HepG2 (cell line): Measurements from ENCODE around the gene PAN2. TPM values are rescaled to one million over a fixed set of nuclear protein-coding genes. Genes with fewer than 3 reads are reported as not detected.

ENCODE experiments used
- ATAC-seq: fragments of 200-7000 bp; cut with Tn5 transposase; 3 replicates; pipeline ENCODE4 v1.9.1; 2020; ENCODE audit warnings: mild to moderate bottlenecking, moderate library complexity
- BruUV-seq: library from RNA; stranded (reverse); fragments of 400-500 nt; replicated peaks from 2 replicates; lab custom pipeline; 2021; lab: Mats Ljungman, UMichigan
- CTCF ChIA-PET: fragments of 300-600 bp; formaldehyde crosslinking; extraction: SDS; loops from one replicate; lab custom pipeline; 2021; ENCODE audit warnings: low total read pairs, inconsistent platforms, low intra/inter-chr PET ratio; lab: Yijun Ruan, JAX
- POLR2A ChIA-PET: fragments of 350-600 bp; sonication (Branson Sonifier 250); formaldehyde crosslinking; loops from one replicate; lab custom pipeline; 2020; ENCODE audit warnings: antibody characterized with exemption, inconsistent platforms; lab: Yijun Ruan, JAX
- DNase-seq: peaks from one replicate; pipeline ENCODE4 v3.0.0-alpha.2; 2015; ENCODE audit warnings: low spot score
- FAIRE-seq: peaks from 3 replicates; lab custom pipeline; 2011; peaks lifted over from hg19 to GRCh38; lab: Jason Lieb, UNC
- H2AFZ ChIP-seq: one replicate; pipeline ENCODE4 v1.6.1; 2011; ENCODE audit warnings: low read length, inconsistent platforms
- H3K27ac ChIP-seq: fragments of 300-600 bp; 3 replicates; pipeline ENCODE4 v1.8.0; 2011; ENCODE audit warnings: mixed run types, mild to moderate bottlenecking, mixed read lengths, low read length, inconsistent platforms; ENCODE audit not compliant: insufficient read depth; ENCODE audit errors: extremely low read length
- H3K27me3 ChIP-seq, 2 experiments: fragments of 200-600 bp in 1 of 2; 2 replicates in 1 of 2; 3 replicates in 1 of 2; pipeline versions ENCODE4 v1.6.0 to v1.8.0; 2011; ENCODE audit warnings: low read length in 2 of 2, mild to moderate bottlenecking in 2 of 2, moderate library complexity in 2 of 2, inconsistent platforms in 1 of 2; ENCODE audit not compliant: insufficient read depth in 2 of 2, control insufficient read depth in 1 of 2
- H3K36me3 ChIP-seq, 2 experiments: fragments of 200-600 bp in 1 of 2; replicated peaks in 1 of 2; 2 replicates in 1 of 2; 3 replicates in 1 of 2; pipeline versions ENCODE4 v1.5.1 to v1.8.0; 2011; ENCODE audit warnings: low read length in 2 of 2, inconsistent platforms in 1 of 2; ENCODE audit not compliant: insufficient read depth in 2 of 2, control insufficient read depth in 1 of 2
- H3K4me1 ChIP-seq: 2 replicates; pipeline ENCODE4 v1.5.1; 2012; ENCODE audit warnings: low read length, inconsistent platforms; ENCODE audit not compliant: insufficient read depth
- H3K4me2 ChIP-seq: 2 replicates; pipeline ENCODE4 v1.6.0; 2011; ENCODE audit warnings: low read depth, low read length, inconsistent platforms
- H3K4me3 ChIP-seq, 3 experiments: fragments of 200-600 bp in 1 of 3; sonication (generic), shearing (Covaris generic) in 1 of 3; replicated peaks in 1 of 3; 2 replicates each; pipeline ENCODE4 v1.5.1; 2011 to 2016; ENCODE audit warnings: low read length in 3 of 3, inconsistent platforms in 2 of 3, low read depth in 2 of 3, mild to moderate bottlenecking in 2 of 3, control low read depth in 1 of 3, mixed read lengths in 1 of 3; ENCODE audit not compliant: insufficient read depth in 1 of 3
- H3K79me2 ChIP-seq: one replicate; pipeline ENCODE4 v1.6.1; 2011; ENCODE audit warnings: low read length, inconsistent platforms; ENCODE audit not compliant: insufficient read depth
- H3K9ac ChIP-seq: 2 replicates; pipeline ENCODE4 v1.6.0; 2011; ENCODE audit warnings: mild to moderate bottlenecking, low read depth, low read length, inconsistent platforms; ENCODE audit not compliant: insufficient read depth
- H3K9me3 ChIP-seq: 2 replicates; pipeline ENCODE4 v1.5.1; 2012; ENCODE audit warnings: mild to moderate bottlenecking, low read length
- H4K20me1 ChIP-seq: 2 replicates; pipeline ENCODE4 v1.6.0; 2011; ENCODE audit warnings: inconsistent platforms, mild to moderate bottlenecking, low read length, moderate library complexity; ENCODE audit not compliant: insufficient read depth
- JDP2 ChIP-seq: sonication (generic); formaldehyde crosslinking; IDR thresholded peaks from 2 replicates; pipeline ENCODE4 v1.8.1; 2022; ENCODE audit warnings: missing genetic modification reagents, borderline replicate concordance
- MAFF ChIP-seq: IDR thresholded peaks from 2 replicates; pipeline ENCODE4 v1.6.1; 2011; ENCODE audit warnings: low read depth, low read length, improper control_type of control experiment
- MAFK ChIP-seq, 2 experiments: IDR thresholded peaks in 1 of 2; conservative IDR thresholded peaks in 1 of 2; 2 replicates each; pipeline ENCODE4 v1.6.1; 2011; ENCODE audit warnings: improper control_type of control experiment in 2 of 2, low read length in 2 of 2
- RFXAP ChIP-seq: sonication (generic); formaldehyde crosslinking; IDR thresholded peaks from 2 replicates; pipeline ENCODE4 v1.4.0; 2020; ENCODE audit warnings: missing genetic modification reagents, borderline replicate concordance
- YEATS4 ChIP-seq: sonication (generic); formaldehyde crosslinking; IDR thresholded peaks from 2 replicates; pipeline ENCODE4 v1.4.0; 2020; ENCODE audit warnings: missing genetic modification reagents, borderline replicate concordance
- ZBTB7A ChIP-seq: sonication (generic); formaldehyde crosslinking; IDR thresholded peaks from 2 replicates; pipeline ENCODE4 v1.8.0; 2022; ENCODE audit warnings: mild to moderate bottlenecking, missing genetic modification reagents
- ZNF10 ChIP-seq: sonication (generic); formaldehyde crosslinking; IDR thresholded peaks from 2 replicates; pipeline ENCODE4 v1.4.0; 2020; ENCODE audit warnings: mild to moderate bottlenecking, low read depth, missing genetic modification reagents, borderline replicate concordance
- WGBS: methylation state at CpG from one replicate; pipeline ENCODE4 v1.1.6; 2017; ENCODE audit warnings: low lambda C conversion rate; 5-methylcytosine and 5-hydroxymethylcytosine counted together
- in situ Hi-C: cut with HindIII; loops from 2 replicates; pipeline ENCODE4 v1.10.0; 2017; ENCODE audit warnings: low pct_unique_long_range_greater_than_20kb; ENCODE audit not compliant: extremely low pct_ligation_motif_present
- intact Hi-C: fragments of 100-400 bp; cut with micrococcal nuclease; formaldehyde crosslinking; loops from one replicate; pipeline ENCODE4 v1.10.0; 2022; ENCODE audit not compliant: unreplicated experiment
- polyA plus RNA-seq, 8 experiments: library from polyadenylated mRNA; depleted of rRNA in 3 of 8; stranded (reverse) in 7 of 8; unstranded in 1 of 8; fragments of >200 nt; fragmentation: Illumina TruSeq in 4 of 8; extraction: Trizol in 4 of 8; gene quantifications; 2 replicates each; pipeline versions ENCODE4 v1.2.1 to v1.2.3, GENCODE V29; 2011 to 2016; ENCODE audit warnings: low read depth in 4 of 8, missing spikeins in 1 of 8, mixed read lengths in 1 of 8; ENCODE audit not compliant: insufficient read depth in 1 of 8
- total RNA-seq, 5 experiments: library from RNA; depleted of rRNA; stranded (reverse); fragments of >200 nt; fragmentation: Illumina TruSeq; extraction: Trizol; gene quantifications; 2 replicates each; pipeline ENCODE4 v1.2.3, GENCODE V29; 2016; ENCODE audit warnings: low read depth in 1 of 5

The PAN2 gene
- total and polyA plus RNA-seq, 2 of the 13 experiments (the other 11 are each of a cell fraction or from before 2014, with no cell fraction given): 27.2 to 61.1 TPM

- ChIA-PET CTCF (no interaction called here), POLR2A (interaction anchor here (1.5 kb wide), 1 partner anchor 15 kb away, joined by 4 read pairs; no protein-coding TSS in a partner anchor)
- Histone ChIP-seq H3K27ac (no peak overlapping the region), H4K20me1 (no peaks in the 10 kb centered on the region), H3K4me1 (peaks cover 21% of the 10 kb centered on the region), H3K9ac (no peak overlapping the region), H3K27me3 (no peaks in the 10 kb centered on the region), H2AFZ (no peak overlapping the region), H3K79me2 (peaks cover 4% of the 10 kb centered on the region), H3K36me3 (peaks cover 15 to 66% of the 10 kb centered on the region in 2 experiments)
- intact Hi-C loops (no loop called here), in situ Hi-C loops (no loop called here)
- ATAC-seq: no peak
- WGBS: 96% methylated on average over 2 of the region's 2 CpGs
- no TSS peak for BruUV-seq
- TF ChIP-seq MAFK (conservative IDR thresholded peaks at IDR 0.05 in 1 of 2, IDR thresholded peaks at IDR 0.05 in 1 of 2; ENCODE audit: low read length in 2 of 2) (peak; percentile 91 to 94), ZNF10 (no peak), MAFF (peak; percentile 92)
- TF ChIP-seq, all 625 proteins: peak for 2
- no peak for FAIRE-seq
- Histone ChIP-seq H3K4me3 (no peak overlapping the region), H3K9me3 (no peaks in the 10 kb centered on the region), H3K4me2 (no peak overlapping the region)
- DNase-seq: no peak
Observed at GRCh38 chr12:56282579-56282978, 51.2 kb downstream of the PAN2 start.

- H3K9ac ChIP-seq: no peak overlapping the region
- peaks cover 16% of the 10 kb centered on the region for H3K4me1 ChIP-seq
- ATAC-seq: no peak
- H3K79me2 ChIP-seq: peaks cover 4% of the 10 kb centered on the region
- H3K27me3 ChIP-seq: no peaks in the 10 kb centered on the region
- no peaks in the 10 kb centered on the region for H3K9me3 ChIP-seq
- no peak overlapping the region for H3K4me2 ChIP-seq
- peaks cover 15 to 69% of the 10 kb centered on the region in 2 experiments for H3K36me3 ChIP-seq
- BruUV-seq: no TSS peak
- CTCF ChIA-PET: no interaction called here
- 93% methylated on average over 6 of the region's 6 CpGs for WGBS
- TF ChIP-seq ZBTB7A (CRISPR knock-in tag) (no peak), JDP2 (CRISPR knock-in tag) (no peak), RFXAP (CRISPR knock-in tag) (no peak), YEATS4 (CRISPR knock-in tag) (no peak)
- TF ChIP-seq, all 625 proteins: peak for 0
- Histone ChIP-seq H3K4me3 (no peak overlapping the region), H3K27ac (no peak overlapping the region), H4K20me1 (no peaks in the 10 kb centered on the region), H2AFZ (no peak overlapping the region)
- in situ Hi-C loops (no loop called here), intact Hi-C loops (no loop called here)
- POLR2A ChIA-PET: no interaction called here
- DNase-seq: no peak
- no peak for FAIRE-seq
Observed at GRCh38 chr12:56282030-56282429, 51.8 kb downstream of the PAN2 start.
